Activated gamma-delta T cell (primary cell): ENCODE results near the gene SBK2.

Experiments
- DNase-seq: peaks from one replicate; lab custom pipeline; 2025; lab: John Stamatoyannopoulos, UW

The SBK2 gene

GRCh38 chr19:55554302-55554701 is 17.4 kb upstream of the SBK2 start:
- DNase-seq = no peak

GRCh38 chr19:55553217-55554182 is 16.6 kb upstream of the SBK2 start:
- no peak for DNase-seq

GRCh38 chr19:55552620-55553019 is 15.7 kb upstream of the SBK2 start:
- no peak for DNase-seq

DNA sequence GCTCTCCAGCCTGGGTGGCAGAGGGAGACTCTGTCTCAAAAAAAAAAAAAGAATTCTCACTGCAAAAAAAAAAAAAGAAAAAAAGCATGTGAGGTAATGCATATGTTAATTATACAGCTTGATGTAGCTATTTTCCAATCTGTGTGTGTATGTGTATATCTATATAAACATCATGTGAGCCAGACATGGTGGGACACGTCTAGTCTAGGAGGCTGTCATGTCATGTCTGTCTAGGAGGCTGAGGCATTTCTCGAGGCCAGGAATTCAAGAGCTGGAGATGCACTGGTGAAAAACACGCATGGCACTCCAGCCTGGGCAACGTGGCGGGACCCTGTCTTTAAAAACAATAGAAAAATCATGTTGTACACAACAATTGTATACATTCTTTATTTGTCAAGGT is 15.3 kb upstream of the SBK2 start:
- no peak for DNase-seq

DNA sequence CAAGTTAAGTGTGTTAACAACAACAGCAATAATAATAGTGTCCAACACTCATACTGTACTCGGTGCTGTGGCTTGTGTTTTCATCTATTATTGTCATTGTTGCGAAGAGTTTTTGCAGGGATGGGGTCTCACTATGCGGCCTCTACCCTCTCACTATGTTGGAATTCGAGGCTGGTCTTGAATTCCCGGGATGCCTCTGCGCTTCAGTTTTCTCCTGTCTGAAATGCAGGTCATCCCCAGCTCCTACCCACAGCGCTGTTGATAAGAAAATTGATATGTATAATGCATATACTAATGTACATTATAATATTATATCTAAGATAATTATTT is 13.4 kb upstream of the SBK2 start:
- DNase-seq = no peak

DNA sequence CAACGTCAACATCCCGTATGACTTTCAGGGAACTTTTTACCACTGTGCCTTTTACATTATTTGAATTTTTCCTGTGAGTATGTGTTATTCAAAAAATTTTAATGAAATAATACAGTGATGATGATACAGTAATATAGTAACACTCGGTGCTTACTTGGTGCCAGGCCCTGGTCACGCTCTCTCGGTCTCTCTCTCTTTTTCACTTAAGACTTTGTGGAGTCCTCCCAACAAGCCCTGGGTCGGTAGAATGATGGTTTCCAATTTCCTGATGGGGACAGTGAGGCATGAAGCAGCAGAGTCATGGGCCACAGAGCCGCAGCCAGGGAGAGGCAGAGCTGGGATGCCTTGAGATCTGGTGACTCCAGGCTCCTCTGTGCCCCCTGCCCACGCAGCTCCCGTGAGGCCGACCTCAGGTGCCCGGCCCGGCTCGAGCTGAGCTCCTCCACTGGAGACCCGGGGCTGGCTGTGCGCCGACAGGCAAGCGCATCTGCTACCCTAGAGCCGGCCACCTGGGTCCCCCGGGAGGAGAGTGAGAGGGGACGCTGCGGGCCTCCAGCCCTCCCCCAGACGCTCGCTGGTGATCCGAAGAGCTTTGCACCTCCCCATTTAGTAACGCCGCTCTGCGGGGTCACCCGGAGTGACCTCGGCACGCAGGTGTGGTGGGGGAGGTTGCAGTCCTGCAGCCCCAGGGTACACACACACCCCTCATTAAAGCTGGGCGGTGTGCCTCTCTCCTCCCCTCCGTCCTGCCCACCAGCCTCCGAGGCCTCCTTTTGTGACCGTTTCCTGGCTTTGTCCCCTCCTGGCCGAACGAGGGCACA is 12.8 kb upstream of the SBK2 start:
- no peak for DNase-seq

DNA sequence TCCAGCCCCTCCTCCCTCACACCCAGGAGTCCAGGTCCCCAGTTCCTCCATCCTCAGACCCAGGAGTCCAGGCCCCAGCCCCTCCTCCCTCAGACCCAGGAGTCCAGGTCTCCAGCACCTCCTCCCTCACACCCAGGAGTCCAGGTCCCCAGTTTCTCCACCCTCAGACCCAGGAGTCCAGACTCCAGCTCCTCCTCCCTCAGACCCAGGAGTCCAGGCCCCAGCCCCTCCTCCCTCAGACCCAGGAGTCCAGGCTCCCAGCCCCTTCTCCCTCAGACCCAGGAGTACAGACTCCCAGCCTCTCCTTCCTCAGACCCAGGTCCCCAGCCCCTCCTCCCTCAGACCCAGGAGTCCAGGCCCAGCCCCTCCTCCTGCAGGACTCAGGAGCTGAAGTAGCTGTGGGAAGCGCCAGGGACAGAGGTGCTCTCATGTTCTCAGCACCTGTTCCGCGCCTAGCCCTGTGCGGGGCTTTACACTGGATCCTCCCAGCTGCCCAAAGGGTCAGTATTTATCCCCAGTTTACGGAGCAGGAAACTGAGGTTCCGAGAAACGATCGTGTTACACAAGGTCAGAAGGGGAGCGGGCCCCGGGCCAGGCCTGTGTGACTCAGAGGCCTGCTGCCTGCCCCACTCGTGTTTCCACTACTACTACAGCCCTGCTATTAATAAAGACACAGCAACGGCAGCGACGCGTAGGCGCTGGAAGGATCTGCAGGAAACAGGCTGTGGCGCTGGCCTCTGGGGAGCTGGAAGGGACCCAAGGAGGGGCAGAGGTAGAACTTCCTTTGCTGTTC is 10.1 kb upstream of the SBK2 start:
- no peak for DNase-seq

- DNase-seq = no peak
Observed at GRCh38 chr19:55546011-55546410, 9.1 kb upstream of the SBK2 start.

DNA sequence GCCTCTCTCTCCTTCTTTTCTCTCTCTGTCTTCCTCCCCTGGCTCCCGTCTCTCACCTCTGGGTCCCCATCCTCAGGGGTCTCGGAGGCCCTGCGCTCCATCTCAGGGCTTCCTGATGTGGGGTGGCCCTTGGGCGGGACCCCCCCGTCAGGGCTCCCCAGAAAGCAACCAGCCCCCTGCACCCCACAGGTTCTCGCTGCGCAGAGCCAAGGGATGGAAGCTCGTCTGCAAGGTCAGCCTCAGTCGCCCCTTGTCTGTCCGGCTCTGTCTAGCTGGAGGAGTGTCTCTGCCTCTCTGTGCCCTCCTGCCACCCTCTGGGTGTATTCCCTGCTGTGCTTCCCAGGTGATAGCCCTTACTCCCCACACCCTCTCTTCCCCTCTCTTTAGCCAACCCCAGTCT is 8.5 kb upstream of the SBK2 start, which contains the start of gene SBK3:
SBK3 (minus strand) TSS at position 101 of the 400 bp plus-strand sequence; CDS start at position 101, 0 bp downstream.
- no peak for DNase-seq

- DNase-seq = no peak
Observed at GRCh38 chr19:55544776-55545439, 8.0 kb upstream of the SBK2 start.

DNA sequence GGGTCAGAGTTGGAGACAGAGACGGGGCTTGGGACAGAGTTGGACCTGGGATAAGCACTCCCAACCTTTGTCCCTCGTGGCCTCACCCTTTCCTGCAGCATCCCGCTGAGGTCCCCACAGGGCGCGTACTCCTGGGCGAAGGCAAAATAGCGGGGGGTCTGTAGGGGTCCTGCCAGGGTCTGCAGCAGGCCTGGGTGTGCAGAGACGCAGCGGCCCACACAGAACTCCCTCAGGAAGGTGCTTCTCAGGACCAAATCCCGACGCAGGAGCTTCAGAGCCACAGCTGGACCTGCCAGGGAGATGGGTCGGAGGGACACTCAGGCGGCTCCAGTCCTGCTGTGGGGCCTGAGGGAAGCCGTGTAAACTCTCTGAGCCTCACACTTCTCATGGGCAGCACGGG is 7.1 kb upstream of the SBK2 start:
- no peak for DNase-seq

- DNase-seq = no peak
Observed at GRCh38 chr19:55543567-55543966, 6.6 kb upstream of the SBK2 start.

DNA sequence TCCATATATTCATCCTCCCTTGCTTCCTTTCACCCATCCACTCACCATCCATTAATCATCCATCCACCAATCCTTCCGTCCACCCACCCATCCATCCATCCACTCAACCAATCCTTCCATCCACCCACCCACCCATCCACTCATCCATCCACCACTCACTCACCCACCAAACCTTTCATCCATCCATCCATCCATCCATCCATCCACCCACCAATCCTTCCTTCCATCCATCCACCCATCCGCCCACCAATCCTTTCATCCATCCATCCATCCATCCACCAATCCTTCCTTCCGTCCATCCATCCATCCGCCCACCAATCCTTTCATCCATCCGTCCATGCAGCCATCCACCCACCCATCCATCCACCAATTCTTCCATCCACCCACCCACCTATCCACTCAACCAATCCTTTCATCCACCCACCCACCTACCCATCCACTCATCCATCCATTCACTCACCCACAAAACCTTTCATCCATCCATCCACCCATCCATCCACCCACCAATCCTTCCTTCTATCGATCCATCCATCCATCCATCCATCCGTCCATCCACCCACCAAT is 5.4 kb upstream of the SBK2 start:
- no peak for DNase-seq

- no peak for DNase-seq
Observed at GRCh38 chr19:55541091-55541490, 4.2 kb upstream of the SBK2 start.

DNA sequence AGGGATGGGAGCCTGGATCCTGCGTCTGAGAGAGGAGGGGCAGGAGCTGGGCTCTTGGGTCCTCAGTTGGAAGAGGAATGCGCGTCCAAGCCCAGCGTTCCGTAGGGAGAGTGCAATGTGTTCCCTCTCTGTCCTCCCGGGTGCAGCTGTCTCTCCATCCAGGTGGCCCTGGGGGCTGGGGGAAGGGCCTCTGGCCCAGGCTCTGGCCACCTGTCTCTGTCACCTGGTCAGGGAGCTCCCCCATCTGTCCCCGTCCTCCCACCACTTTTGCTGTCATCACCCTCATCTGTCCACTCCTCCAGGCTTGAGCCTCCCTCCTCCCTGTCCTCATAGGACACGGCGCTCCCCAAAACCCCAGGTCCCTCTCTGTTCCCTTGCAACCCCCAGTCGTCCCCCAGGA is 3.7 kb upstream of the SBK2 start:
- DNase-seq = no peak

- DNase-seq = no peak
Observed at GRCh38 chr19:55539090-55539984, 2.4 kb upstream of the SBK2 start.

- DNase-seq = no peak
Observed at GRCh38 chr19:55538132-55538531, 1.2 kb upstream of the SBK2 start.

DNA sequence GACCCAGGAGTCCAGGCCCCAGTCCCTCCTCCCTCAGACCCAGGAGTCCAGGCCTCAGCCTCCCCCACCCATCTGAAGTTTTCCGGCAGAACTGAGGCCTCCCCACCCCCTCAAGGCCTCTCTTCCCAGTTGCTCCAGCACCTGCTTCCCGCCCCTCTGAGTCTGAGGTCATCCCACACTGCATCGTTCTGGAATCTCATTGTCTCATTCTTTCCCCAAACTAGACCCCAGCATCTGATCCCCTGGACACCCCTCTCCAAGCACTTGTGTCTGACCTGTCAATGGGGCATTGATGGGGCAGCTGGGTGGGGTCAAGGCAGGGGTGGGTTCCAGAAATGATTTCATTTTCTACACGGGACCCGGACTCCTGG is 793 bp upstream of the SBK2 start:
- DNase-seq = no peak

DNA sequence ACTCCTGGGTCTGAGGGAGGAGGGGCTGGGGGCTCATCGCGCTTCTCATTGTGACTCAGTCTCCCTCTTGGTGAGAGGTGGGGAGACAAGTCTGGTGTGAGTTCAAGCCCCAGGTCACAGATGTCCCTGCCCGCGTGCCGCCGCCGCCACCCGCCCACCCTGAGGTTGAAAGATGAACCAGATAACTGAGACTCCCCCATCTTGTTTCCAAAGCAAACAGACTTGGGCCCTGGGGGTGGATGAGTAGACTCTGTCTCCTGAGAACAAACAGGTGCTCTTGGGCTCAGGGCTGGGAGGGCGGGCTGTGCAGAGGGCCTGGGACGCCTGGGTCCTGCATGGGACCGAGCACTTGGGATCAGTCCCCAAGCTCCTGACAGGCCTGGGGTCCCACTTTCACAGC is 567 bp downstream of the SBK2 start:
- DNase-seq = no peak

DNA sequence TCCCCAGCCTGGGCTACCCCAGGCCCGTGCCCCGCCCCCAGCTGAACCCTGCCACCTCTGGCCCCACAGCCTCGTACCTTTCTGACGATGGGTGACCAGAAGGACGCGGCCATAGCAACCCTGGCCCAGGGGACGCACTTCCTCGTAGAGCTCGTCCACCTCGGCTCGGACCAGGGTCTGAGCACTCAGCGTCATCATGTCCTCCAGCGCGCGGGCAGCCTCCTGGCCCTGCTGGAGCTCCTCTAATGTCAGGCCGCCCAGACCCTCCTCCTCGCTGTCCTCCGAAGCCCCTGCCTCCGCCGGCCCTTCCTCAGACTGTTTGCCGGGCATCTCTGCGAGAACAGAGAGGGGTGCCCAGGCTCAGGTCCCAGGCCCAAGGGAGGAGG is 975 bp downstream of the SBK2 start:
- no peak for DNase-seq
